GM12878 (cell line): Measurements from ENCODE around the gene TMEM114. TPM values are rescaled to one million over a fixed set of nuclear protein-coding genes. Genes with fewer than 3 reads are reported as not detected.

Experiments used
- ATAC-seq: fragments of 200-7000 bp; cut with Tn5 transposase; 3 replicates; pipeline ENCODE4 v1.9.1; 2020; ENCODE audit warnings: mild to moderate bottlenecking, moderate library complexity
- BruUV-seq: library from RNA; stranded (reverse); fragments of 400-500 nt; replicated peaks from 2 replicates; lab custom pipeline; 2021; lab: Mats Ljungman, UMichigan
- CTCF ChIA-PET: fragments of 300-600 bp; sonication (Branson Sonifier 250); formaldehyde crosslinking; extraction: SDS; loops from one replicate; lab custom pipeline; 2021; ENCODE audit warnings: inconsistent platforms; lab: Yijun Ruan, JAX
- POLR2A ChIA-PET: fragments of 350-600 bp; formaldehyde crosslinking; extraction: SDS; loops from one replicate; lab custom pipeline; 2021; ENCODE audit warnings: inconsistent platforms; lab: Charles Lee
- RAD21 ChIA-PET: fragments of 300-600 bp; sonication (Branson Sonifier 250); formaldehyde crosslinking; loops from one replicate; lab custom pipeline; 2023; ENCODE audit warnings: antibody characterized with exemption; ENCODE audit not compliant: unreplicated experiment; lab: Charles Lee
- SMC1A ChIA-PET: fragments of 300-600 bp; sonication (Branson Sonifier 250); formaldehyde crosslinking; loops from one replicate; lab custom pipeline; 2023; ENCODE audit not compliant: unreplicated experiment, uncharacterized antibody; lab: Charles Lee
- DNase-seq: peaks from one replicate; pipeline ENCODE4 v3.0.0-alpha.2; 2011; ENCODE audit warnings: low read depth, low spot score
- FAIRE-seq: peaks from 3 replicates; lab custom pipeline; 2011; peaks lifted over from hg19 to GRCh38; lab: Jason Lieb, UNC
- H2AFZ ChIP-seq: 2 replicates; pipeline ENCODE4 v1.6.0; 2011; ENCODE audit warnings: low read depth, low read length, control low read depth; ENCODE audit not compliant: control insufficient read depth
- H3K27ac ChIP-seq: 2 replicates; pipeline ENCODE4 v1.5.1; 2011; ENCODE audit warnings: control low read depth; ENCODE audit not compliant: control insufficient read depth, insufficient read depth
- H3K27me3 ChIP-seq, 2 experiments: replicated peaks in 1 of 2; 2 replicates each; pipeline versions ENCODE4 v1.6.0 to v1.6.1; 2011; ENCODE audit warnings: low read length in 1 of 2; ENCODE audit not compliant: control insufficient read depth in 2 of 2, insufficient read depth in 2 of 2
- H3K36me3 ChIP-seq, 2 experiments: 2 replicates each; pipeline ENCODE4 v1.5.1; 2011; ENCODE audit warnings: low read length in 1 of 2; ENCODE audit not compliant: control insufficient read depth in 2 of 2, insufficient read depth in 2 of 2
- H3K4me1 ChIP-seq: 2 replicates; pipeline ENCODE4 v1.6.1; 2011; ENCODE audit warnings: mild to moderate bottlenecking, low read length, moderate library complexity, mixed read lengths; ENCODE audit not compliant: control insufficient read depth, insufficient read depth
- H3K4me2 ChIP-seq: 2 replicates; pipeline ENCODE4 v1.6.0; 2011; ENCODE audit warnings: control low read depth; ENCODE audit not compliant: control insufficient read depth, insufficient read depth
- H3K4me3 ChIP-seq: fragments of 200-600 bp; sonication (generic); 2 replicates; pipeline ENCODE4 v1.5.1; 2016
- H3K79me2 ChIP-seq: 2 replicates; pipeline ENCODE4 v1.6.0; 2011; ENCODE audit warnings: low read length; ENCODE audit not compliant: control insufficient read depth, insufficient read depth
- H3K9ac ChIP-seq: 2 replicates; pipeline ENCODE4 v1.8.0; 2011; ENCODE audit warnings: low read length, control low read depth, mixed read lengths; ENCODE audit not compliant: control insufficient read depth, insufficient read depth
- H3K9me3 ChIP-seq: replicated peaks from 3 replicates; pipeline ENCODE4 v1.5.1; 2011; ENCODE audit warnings: mild to moderate bottlenecking, low read length; ENCODE audit not compliant: control insufficient read depth, insufficient read depth
- H4K20me1 ChIP-seq: 2 replicates; pipeline ENCODE4 v1.6.0; 2011; ENCODE audit not compliant: control insufficient read depth, insufficient read depth
- BHLHE40 ChIP-seq, 2 experiments: fragments of 450-650 bp in 1 of 2; IDR thresholded peaks; 2 replicates each; pipeline ENCODE4 v1.6.1; 2011 to 2017; ENCODE audit warnings: low read depth in 2 of 2, borderline replicate concordance in 1 of 2, improper control_type of control experiment in 1 of 2, low read length in 1 of 2, mild to moderate bottlenecking in 1 of 2
- CBX3 ChIP-seq: fragments of 200-600 bp; sonication (generic); IDR thresholded peaks from 2 replicates; pipeline ENCODE4 v1.6.1; 2016; ENCODE audit warnings: low read depth, borderline replicate concordance
- CHD4 ChIP-seq: fragments of 200-600 bp; sonication (generic); IDR thresholded peaks from 2 replicates; pipeline ENCODE4 v1.6.1; 2016; ENCODE audit warnings: mild to moderate bottlenecking
- HDAC2 ChIP-seq: fragments of 200-600 bp; sonication (generic); IDR thresholded peaks from 2 replicates; pipeline ENCODE4 v1.6.1; 2017
- MYC ChIP-seq: IDR thresholded peaks from 2 replicates; pipeline ENCODE4 v1.6.1; 2011; ENCODE audit warnings: mild to moderate bottlenecking, low read length, moderate library complexity, inconsistent platforms; ENCODE audit not compliant: insufficient read depth, insufficient replicate concordance, insufficient read length, severe bottlenecking
- PAX5 ChIP-seq: IDR thresholded peaks from 2 replicates; pipeline ENCODE4 v1.6.1; 2011; ENCODE audit warnings: low read depth, low read length, borderline replicate concordance
- PAX8 ChIP-seq: fragments of 450-650 bp; IDR thresholded peaks from 2 replicates; pipeline ENCODE4 v1.6.1; 2017; ENCODE audit warnings: mild to moderate bottlenecking, moderate library complexity
- RUNX3 ChIP-seq: IDR thresholded peaks from 2 replicates; pipeline ENCODE4 v1.6.1; 2012; ENCODE audit warnings: low read length, inconsistent platforms
- YBX1 ChIP-seq: fragments of 450-650 bp; IDR thresholded peaks from 2 replicates; pipeline ENCODE4 v1.6.1; 2016; ENCODE audit warnings: antibody characterized with exemption
- ZNF384 ChIP-seq: IDR thresholded peaks from 2 replicates; pipeline ENCODE4 v1.6.1; 2012; ENCODE audit warnings: low read depth, mild to moderate bottlenecking, low read length, improper control_type of control experiment, borderline replicate concordance
- WGBS: methylation state at CpG from one replicate; pipeline ENCODE4 v1.1.6; 2016; ENCODE audit warnings: low lambda C conversion rate; ENCODE audit not compliant: insufficient replicate concordance, insufficient coverage; ENCODE audit errors: missing lambda C conversion rate; 5-methylcytosine and 5-hydroxymethylcytosine counted together
- in situ Hi-C: fragments of 300-500 bp; cut with MboI; formaldehyde crosslinking; loops from 9 replicates; pipeline ENCODE4 v1.14.3; 2018; ENCODE audit warnings: mixed read lengths
- intact Hi-C: fragments of 100-400 bp; cut with micrococcal nuclease; formaldehyde crosslinking; loops from one replicate; pipeline ENCODE4 v1.14.2; 2022; ENCODE audit not compliant: unreplicated experiment
- polyA plus RNA-seq, 11 experiments: library from polyadenylated mRNA; depleted of rRNA in 4 of 11; unstranded in 6 of 11; stranded (reverse) in 5 of 11; fragments of >200 nt; fragmentation: Nextera tagmentation in 4 of 11; fragmentation: Illumina TruSeq in 1 of 11; extraction: Ambion mirVana in 4 of 11; extraction: Trizol in 1 of 11; gene quantifications; 1 replicate in 1 of 11; 2 replicates in 10 of 11; pipeline versions ENCODE4 v1.2.1 to v1.2.3, GENCODE V29; 2011 to 2016; ENCODE audit warnings: inconsistent platforms in 2 of 11, missing spikeins in 2 of 11, low read depth in 1 of 11
- total RNA-seq, 4 experiments: library from RNA; depleted of rRNA in 3 of 4; stranded (reverse); fragments of >200 nt in 3 of 4; fragmentation: Illumina TruSeq in 1 of 4; extraction: Trizol in 1 of 4; gene quantifications; 2 replicates each; pipeline versions ENCODE4 v1.2.1 to v1.2.3, GENCODE V29; 2013 to 2021
- TF ChIP-seq, protein P1 (sequence below): IDR thresholded peaks from 2 replicates; pipeline ENCODE4 v1.6.1; 2012; ENCODE audit warnings: low read depth, low read length, improper control_type of control experiment
- TF ChIP-seq, protein P2 (sequence below): fragments of 450-650 bp; IDR thresholded peaks from 2 replicates; pipeline ENCODE4 v1.6.1; 2017; ENCODE audit warnings: mild to moderate bottlenecking, moderate library complexity

Gene TMEM114
- total and polyA plus RNA-seq, 10 of the 15 experiments (the other 5 are each of a cell fraction or from before 2014, with no cell fraction given) = not detected

DNA sequence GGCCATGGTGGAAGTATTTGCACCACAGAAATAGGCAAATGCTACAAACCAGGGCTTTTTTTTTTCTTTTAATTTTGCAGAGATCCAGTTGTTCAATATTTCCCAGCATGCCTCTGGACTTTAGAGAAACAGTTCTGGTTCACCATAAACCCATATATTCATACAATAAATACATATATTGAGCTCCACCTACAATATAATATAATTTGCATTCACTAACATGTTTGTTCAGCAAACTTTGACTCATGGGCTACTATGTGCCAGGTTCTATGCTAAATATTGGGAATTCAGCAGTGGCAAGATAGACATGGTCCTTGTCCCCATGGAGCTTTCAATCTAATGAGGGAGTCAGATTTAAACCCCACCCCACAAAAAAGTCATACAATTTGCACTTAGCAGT is 3.2 kb downstream of the TMEM114 start:
- BruUV-seq = no TSS peak
- Histone ChIP-seq H3K4me3 (no peak overlapping the region), H4K20me1 (no peaks in the 10 kb centered on the region), H3K9me3 (peaks cover 1% of the 10 kb centered on the region; the same call in 1 of the 3 replicates), H3K79me2 (no peaks in the 10 kb centered on the region), H3K27ac (no peak overlapping the region), H3K36me3 (no peaks in the 10 kb centered on the region), H3K9ac (no peak overlapping the region), H3K27me3 (peaks cover 6 to 11% of the 10 kb centered on the region in 2 experiments; a peak in 3 of 4 replicates), H3K4me1 (no peaks in the 10 kb centered on the region), H3K4me2 (no peak overlapping the region), H2AFZ (no peak overlapping the region)
- no peak for ATAC-seq
- ChIA-PET CTCF (no interaction called here), RAD21 (no interaction called here), SMC1A (no interaction called here), POLR2A (interaction anchor here (1.3 kb wide), 1 partner anchor 11 kb away, joined by 3 read pairs; no protein-coding TSS in a partner anchor)
- in situ Hi-C loops = no loop called here
- no peak for DNase-seq
- no peak for FAIRE-seq
- no peak for TF ChIP-seq BHLHE40 (IDR thresholded peaks at IDR 0.05; ENCODE audit: borderline replicate concordance in 1 of 2, low read depth in 2 of 2, low read length in 1 of 2)
- TF ChIP-seq, protein P1, sequence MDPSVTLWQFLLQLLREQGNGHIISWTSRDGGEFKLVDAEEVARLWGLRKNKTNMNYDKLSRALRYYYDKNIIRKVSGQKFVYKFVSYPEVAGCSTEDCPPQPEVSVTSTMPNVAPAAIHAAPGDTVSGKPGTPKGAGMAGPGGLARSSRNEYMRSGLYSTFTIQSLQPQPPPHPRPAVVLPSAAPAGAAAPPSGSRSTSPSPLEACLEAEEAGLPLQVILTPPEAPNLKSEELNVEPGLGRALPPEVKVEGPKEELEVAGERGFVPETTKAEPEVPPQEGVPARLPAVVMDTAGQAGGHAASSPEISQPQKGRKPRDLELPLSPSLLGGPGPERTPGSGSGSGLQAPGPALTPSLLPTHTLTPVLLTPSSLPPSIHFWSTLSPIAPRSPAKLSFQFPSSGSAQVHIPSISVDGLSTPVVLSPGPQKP = no peak
- TF ChIP-seq ZNF384 = no peak
- no peak for TF ChIP-seq HDAC2
- no peak for TF ChIP-seq YBX1
- intact Hi-C loops = no loop called here

DNA sequence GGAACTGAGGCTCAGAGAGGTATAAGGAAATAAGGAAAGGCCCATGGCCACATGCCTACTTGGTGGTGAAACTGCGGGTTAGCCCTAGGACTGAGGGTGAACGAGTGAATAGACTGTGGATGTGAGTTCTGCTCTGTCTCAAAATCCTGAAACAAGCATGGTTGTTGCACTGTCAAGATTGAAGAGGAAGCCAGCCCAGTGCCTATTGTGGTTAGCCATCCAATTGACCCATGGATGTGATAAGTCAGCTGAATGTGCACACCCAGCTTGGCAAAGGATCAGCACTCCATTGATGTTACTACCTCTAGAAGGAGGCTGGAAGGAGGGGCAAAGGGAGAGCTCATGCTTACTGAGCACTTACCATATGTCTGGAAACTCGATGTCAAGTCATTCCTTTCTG is 4.5 kb downstream of the TMEM114 start:
- POLR2A ChIA-PET = no interaction called here
- no TSS peak for BruUV-seq
- intact Hi-C loops (no loop called here), in situ Hi-C loops (no loop called here)
- ATAC-seq (no peak), FAIRE-seq (no peak), DNase-seq (no peak)
- SMC1A ChIA-PET = interaction anchor here (0.8 kb wide), 1 partner anchor 11 kb away, joined by 3 read pairs; no protein-coding TSS in a partner anchor
- WGBS = 26% methylated on average over 3 of the region's 3 CpGs
- H3K9ac ChIP-seq = no peak overlapping the region
- no peak overlapping the region for H3K27ac ChIP-seq
- peaks cover 6 to 11% of the 10 kb centered on the region in 2 experiments; a peak in 3 of 4 replicates for H3K27me3 ChIP-seq
- no peak overlapping the region for H3K4me2 ChIP-seq
- RAD21 ChIA-PET = no interaction called here
- peaks cover 1% of the 10 kb centered on the region; the same call in 1 of the 3 replicates for H3K9me3 ChIP-seq
- H3K4me1 ChIP-seq = 0 out of 2 replicates have a peak, but pooled peaks cover 3% of the 10 kb centered on the region
- H2AFZ ChIP-seq = no peak overlapping the region
- H3K36me3 ChIP-seq = no peaks in the 10 kb centered on the region
- CTCF ChIA-PET = no interaction called here
- no peak overlapping the region for H3K4me3 ChIP-seq
- H3K79me2 ChIP-seq = no peaks in the 10 kb centered on the region
- H4K20me1 ChIP-seq = no peaks in the 10 kb centered on the region
- TF ChIP-seq PAX8 = no peak
- TF ChIP-seq, protein P2, sequence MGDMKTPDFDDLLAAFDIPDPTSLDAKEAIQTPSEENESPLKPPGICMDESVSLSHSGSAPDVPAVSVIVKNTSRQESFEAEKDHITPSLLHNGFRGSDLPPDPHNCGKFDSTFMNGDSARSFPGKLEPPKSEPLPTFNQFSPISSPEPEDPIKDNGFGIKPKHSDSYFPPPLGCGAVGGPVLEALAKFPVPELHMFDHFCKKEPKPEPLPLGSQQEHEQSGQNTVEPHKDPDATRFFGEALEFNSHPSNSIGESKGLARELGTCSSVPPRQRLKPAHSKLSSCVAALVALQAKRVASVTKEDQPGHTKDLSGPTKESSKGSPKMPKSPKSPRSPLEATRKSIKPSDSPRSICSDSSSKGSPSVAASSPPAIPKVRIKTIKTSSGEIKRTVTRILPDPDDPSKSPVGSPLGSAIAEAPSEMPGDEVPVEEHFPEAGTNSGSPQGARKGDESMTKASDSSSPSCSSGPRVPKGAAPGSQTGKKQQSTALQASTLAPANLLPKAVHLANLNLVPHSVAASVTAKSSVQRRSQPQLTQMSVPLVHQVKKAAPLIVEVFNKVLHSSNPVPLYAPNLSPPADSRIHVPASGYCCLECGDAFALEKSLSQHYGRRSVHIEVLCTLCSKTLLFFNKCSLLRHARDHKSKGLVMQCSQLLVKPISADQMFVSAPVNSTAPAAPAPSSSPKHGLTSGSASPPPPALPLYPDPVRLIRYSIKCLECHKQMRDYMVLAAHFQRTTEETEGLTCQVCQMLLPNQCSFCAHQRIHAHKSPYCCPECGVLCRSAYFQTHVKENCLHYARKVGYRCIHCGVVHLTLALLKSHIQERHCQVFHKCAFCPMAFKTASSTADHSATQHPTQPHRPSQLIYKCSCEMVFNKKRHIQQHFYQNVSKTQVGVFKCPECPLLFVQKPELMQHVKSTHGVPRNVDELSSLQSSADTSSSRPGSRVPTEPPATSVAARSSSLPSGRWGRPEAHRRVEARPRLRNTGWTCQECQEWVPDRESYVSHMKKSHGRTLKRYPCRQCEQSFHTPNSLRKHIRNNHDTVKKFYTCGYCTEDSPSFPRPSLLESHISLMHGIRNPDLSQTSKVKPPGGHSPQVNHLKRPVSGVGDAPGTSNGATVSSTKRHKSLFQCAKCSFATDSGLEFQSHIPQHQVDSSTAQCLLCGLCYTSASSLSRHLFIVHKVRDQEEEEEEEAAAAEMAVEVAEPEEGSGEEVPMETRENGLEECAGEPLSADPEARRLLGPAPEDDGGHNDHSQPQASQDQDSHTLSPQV = no peak
- TF ChIP-seq MYC = no peak
- no peak for TF ChIP-seq CHD4
- no peak for TF ChIP-seq RUNX3
- TF ChIP-seq PAX5 = no peak
- TF ChIP-seq CBX3 = no peak
